H9 (cell line): ENCODE results near the gene SLC9A9. TPM values are rescaled to one million over a fixed set of nuclear protein-coding genes. Genes with fewer than 3 reads are reported as not detected.

Experiments used
- DNase-seq: peaks from one replicate; pipeline ENCODE4 v3.0.0-alpha.2; 2017
- H2AFZ ChIP-seq: one replicate; pipeline ENCODE4 v1.6.1; 2013; ENCODE audit warnings: mild to moderate bottlenecking, low read length, control low read depth, moderate library complexity
- H2AK5ac ChIP-seq: 2 replicates; pipeline ENCODE4 v1.6.1; 2013; ENCODE audit warnings: low read length, control low read depth, mixed read lengths; ENCODE audit not compliant: insufficient read length
- H2BK120ac ChIP-seq: one replicate; pipeline ENCODE4 v1.6.1; 2013; ENCODE audit warnings: low read depth, mild to moderate bottlenecking, low read length, control low read depth, inconsistent platforms; ENCODE audit not compliant: poor library complexity, severe bottlenecking
- H2BK12ac ChIP-seq: 2 replicates; pipeline ENCODE4 v1.6.1; 2013; ENCODE audit warnings: low read length, control low read depth, mixed read lengths, low read depth; ENCODE audit not compliant: insufficient read length
- H2BK15ac ChIP-seq: 2 replicates; pipeline ENCODE4 v1.6.1; 2013; ENCODE audit warnings: low read depth, low read length, control low read depth
- H2BK20ac ChIP-seq: one replicate; pipeline ENCODE4 v1.6.1; 2013; ENCODE audit warnings: low read depth, mild to moderate bottlenecking, low read length, control low read depth, inconsistent platforms; ENCODE audit not compliant: poor library complexity, severe bottlenecking
- H2BK5ac ChIP-seq: 2 replicates; pipeline ENCODE4 v1.6.1; 2013; ENCODE audit warnings: low read length, control low read depth, mixed read lengths; ENCODE audit not compliant: insufficient read length
- H3K14ac ChIP-seq: 2 replicates; pipeline ENCODE4 v1.6.1; 2013; ENCODE audit warnings: low read length, control low read depth; ENCODE audit not compliant: insufficient read depth
- H3K18ac ChIP-seq: 2 replicates; pipeline ENCODE4 v1.6.1; 2013; ENCODE audit warnings: low read depth, mild to moderate bottlenecking, mixed read lengths, low read length, control low read depth; ENCODE audit not compliant: insufficient read length
- H3K23ac ChIP-seq: 2 replicates; pipeline ENCODE4 v1.6.1; 2013; ENCODE audit warnings: low read length, control low read depth, mixed read lengths, low read depth; ENCODE audit not compliant: insufficient read length
- H3K23me2 ChIP-seq: 2 replicates; pipeline ENCODE4 v1.6.1; 2013; ENCODE audit warnings: low read depth, mild to moderate bottlenecking, mixed read lengths, low read length, control low read depth; ENCODE audit not compliant: insufficient read length, poor library complexity, severe bottlenecking
- H3K27ac ChIP-seq: 2 replicates; pipeline ENCODE4 v1.5.1; 2013; ENCODE audit warnings: low read length, control low read depth, mixed read lengths, low read depth; ENCODE audit not compliant: insufficient read length
- H3K27me3 ChIP-seq: 2 replicates; pipeline ENCODE4 v1.6.1; 2013; ENCODE audit warnings: low read length, control low read depth, inconsistent platforms; ENCODE audit not compliant: insufficient read depth
- H3K4ac ChIP-seq: 2 replicates; pipeline ENCODE4 v1.6.1; 2013; ENCODE audit warnings: low read depth, mild to moderate bottlenecking, control low read depth, inconsistent platforms, low read length, moderate library complexity
- H3K4me1 ChIP-seq: 2 replicates; pipeline ENCODE4 v1.6.1; 2013; ENCODE audit warnings: low read length, control low read depth, inconsistent platforms; ENCODE audit not compliant: insufficient read depth
- H3K4me2 ChIP-seq: 2 replicates; pipeline ENCODE4 v1.6.1; 2013; ENCODE audit warnings: low read length, control low read depth, mixed read lengths; ENCODE audit not compliant: insufficient read length, insufficient read depth
- H3K56ac ChIP-seq: 2 replicates; pipeline ENCODE4 v1.6.1; 2013; ENCODE audit warnings: low read depth, mild to moderate bottlenecking, mixed read lengths, low read length, control low read depth; ENCODE audit not compliant: insufficient read length
- H3K79me1 ChIP-seq: 2 replicates; pipeline ENCODE4 v1.6.1; 2013; ENCODE audit warnings: low read depth, mild to moderate bottlenecking, moderate library complexity, low read length, control low read depth, inconsistent platforms; ENCODE audit not compliant: insufficient read depth, poor library complexity, severe bottlenecking
- H3K79me2 ChIP-seq: 2 replicates; pipeline ENCODE4 v1.6.1; 2013; ENCODE audit warnings: low read length, control low read depth, inconsistent platforms; ENCODE audit not compliant: insufficient read depth
- H3K9ac ChIP-seq: 2 replicates; pipeline ENCODE4 v1.6.1; 2013; ENCODE audit warnings: low read length, control low read depth, mixed read lengths; ENCODE audit not compliant: insufficient read length; ENCODE audit errors: extremely low read depth
- H3K9me3 ChIP-seq: one replicate; pipeline ENCODE4 v1.6.1; 2013; ENCODE audit warnings: low read depth, low read length, inconsistent platforms; ENCODE audit not compliant: control insufficient read depth
- H3T11ph ChIP-seq: one replicate; pipeline ENCODE4 v1.6.1; 2013; ENCODE audit warnings: mild to moderate bottlenecking, low read length, control low read depth, inconsistent platforms
- H4K20me1 ChIP-seq: one replicate; pipeline ENCODE4 v1.6.1; 2013; ENCODE audit not compliant: control insufficient read depth, insufficient read length, insufficient read depth
- H4K5ac ChIP-seq: 2 replicates; pipeline ENCODE4 v1.6.1; 2013; ENCODE audit warnings: low read depth, mild to moderate bottlenecking, mixed read lengths, low read length, control low read depth; ENCODE audit not compliant: insufficient read length
- H4K8ac ChIP-seq: replicated peaks from 2 replicates; pipeline ENCODE4 v1.6.1; 2013; ENCODE audit warnings: low read length, control low read depth, mixed read lengths, low read depth; ENCODE audit not compliant: insufficient read length
- H4K91ac ChIP-seq: 2 replicates; pipeline ENCODE4 v1.6.1; 2013; ENCODE audit warnings: low read depth, mild to moderate bottlenecking, moderate library complexity, mixed read lengths, low read length, control low read depth; ENCODE audit not compliant: insufficient read length
- H3K27ac Mint-ChIP-seq, 3 experiments: 2 replicates in 2 of 3; 3 replicates in 1 of 3; pipeline ENCODE4 v1.8.0; 2020 to 2021; ENCODE audit warnings: mixed read lengths in 3 of 3, mild to moderate bottlenecking in 1 of 3, moderate library complexity in 1 of 3
- H3K27me3 Mint-ChIP-seq: 2 replicates; pipeline ENCODE4 v1.8.0; 2021; ENCODE audit warnings: low read depth, mild to moderate bottlenecking, moderate library complexity, mixed read lengths
- H3K36me3 Mint-ChIP-seq, 3 experiments: 2 replicates in 2 of 3; 3 replicates in 1 of 3; pipeline ENCODE4 v1.8.0; 2020 to 2021; ENCODE audit warnings: low read depth in 3 of 3, mixed read lengths in 3 of 3; ENCODE audit not compliant: insufficient read depth in 1 of 3
- H3K4me1 Mint-ChIP-seq, 2 experiments: 2 replicates each; pipeline ENCODE4 v1.8.0; 2020; ENCODE audit warnings: mixed read lengths in 2 of 2
- H3K4me3 Mint-ChIP-seq, 2 experiments: 2 replicates in 1 of 2; 3 replicates in 1 of 2; pipeline ENCODE4 v1.8.0; 2020 to 2021; ENCODE audit warnings: mild to moderate bottlenecking in 2 of 2, mixed read lengths in 2 of 2, moderate library complexity in 1 of 2
- H3K9me3 Mint-ChIP-seq, 2 experiments: 2 replicates in 1 of 2; 3 replicates in 1 of 2; pipeline ENCODE4 v1.8.0; 2020; ENCODE audit warnings: mild to moderate bottlenecking in 2 of 2, mixed read lengths in 2 of 2, moderate library complexity in 1 of 2
- total RNA-seq: library from RNA; stranded (reverse); gene quantifications from 2 replicates; pipeline ENCODE4 v1.2.1, GENCODE V29; 2021
- TF ChIP-seq, protein P1 (sequence below): fragments of 200-600 bp; sonication (generic); conservative IDR thresholded peaks from 3 replicates; pipeline ENCODE4 v1.8.0; 2021; ENCODE audit warnings: antibody characterized with exemption, mild to moderate bottlenecking

SLC9A9 gene
- total RNA-seq, 1 experiment from 2014 or later = 0.35 TPM

GRCh38 chr3:143753456-143753855 is 94.8 kb downstream of the SLC9A9 start:
- no peak overlapping the region for H2BK5ac ChIP-seq
- no peak overlapping the region for H2BK15ac ChIP-seq
- no peak overlapping the region for H4K91ac ChIP-seq
- H3K23me2 ChIP-seq = no peaks in the 10 kb centered on the region
- H3K27me3 Mint-ChIP-seq = 0 out of 2 replicates have a peak, but pooled peaks cover 1% of the 10 kb centered on the region
- no peak overlapping the region for H2BK120ac ChIP-seq
- H3K4me1 ChIP-seq = no peaks in the 10 kb centered on the region
- H3K4ac ChIP-seq = no peak overlapping the region
- H3K9me3 Mint-ChIP-seq = no peaks in the 10 kb centered on the region
- H4K20me1 ChIP-seq = no peaks in the 10 kb centered on the region
- H3K9ac ChIP-seq = no peak overlapping the region
- H3K9me3 ChIP-seq = no peaks in the 10 kb centered on the region
- H3K18ac ChIP-seq = no peak overlapping the region
- no peaks in the 10 kb centered on the region for H3K27me3 ChIP-seq
- no peak for DNase-seq
- H3K27ac Mint-ChIP-seq = no peak overlapping the region
- H3K56ac ChIP-seq = no peak overlapping the region
- no peak overlapping the region for H3T11ph ChIP-seq
- H3K14ac ChIP-seq = no peak overlapping the region
- no peak overlapping the region for H2AK5ac ChIP-seq
- H4K8ac ChIP-seq = no peak overlapping the region
- H3K36me3 Mint-ChIP-seq = no peaks in the 10 kb centered on the region
- H4K5ac ChIP-seq = no peak overlapping the region
- peaks cover 3 to 5% of the 10 kb centered on the region in 2 experiments; a peak in 2 of 4 replicates for H3K4me1 Mint-ChIP-seq
- H3K27ac ChIP-seq = no peak overlapping the region
- no peaks in the 10 kb centered on the region for H3K79me1 ChIP-seq
- no peak overlapping the region for H2BK12ac ChIP-seq
- TF ChIP-seq, protein P1, sequence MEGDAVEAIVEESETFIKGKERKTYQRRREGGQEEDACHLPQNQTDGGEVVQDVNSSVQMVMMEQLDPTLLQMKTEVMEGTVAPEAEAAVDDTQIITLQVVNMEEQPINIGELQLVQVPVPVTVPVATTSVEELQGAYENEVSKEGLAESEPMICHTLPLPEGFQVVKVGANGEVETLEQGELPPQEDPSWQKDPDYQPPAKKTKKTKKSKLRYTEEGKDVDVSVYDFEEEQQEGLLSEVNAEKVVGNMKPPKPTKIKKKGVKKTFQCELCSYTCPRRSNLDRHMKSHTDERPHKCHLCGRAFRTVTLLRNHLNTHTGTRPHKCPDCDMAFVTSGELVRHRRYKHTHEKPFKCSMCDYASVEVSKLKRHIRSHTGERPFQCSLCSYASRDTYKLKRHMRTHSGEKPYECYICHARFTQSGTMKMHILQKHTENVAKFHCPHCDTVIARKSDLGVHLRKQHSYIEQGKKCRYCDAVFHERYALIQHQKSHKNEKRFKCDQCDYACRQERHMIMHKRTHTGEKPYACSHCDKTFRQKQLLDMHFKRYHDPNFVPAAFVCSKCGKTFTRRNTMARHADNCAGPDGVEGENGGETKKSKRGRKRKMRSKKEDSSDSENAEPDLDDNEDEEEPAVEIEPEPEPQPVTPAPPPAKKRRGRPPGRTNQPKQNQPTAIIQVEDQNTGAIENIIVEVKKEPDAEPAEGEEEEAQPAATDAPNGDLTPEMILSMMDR = no peak
- H3K79me2 ChIP-seq = no peaks in the 10 kb centered on the region
- H2AFZ ChIP-seq = no peak overlapping the region
- H3K4me3 Mint-ChIP-seq = no peak overlapping the region
- no peak overlapping the region for H3K23ac ChIP-seq
- no peak overlapping the region for H3K4me2 ChIP-seq
- H2BK20ac ChIP-seq = no peak overlapping the region
